ENCODE measurements around the gene TRA2B.

Gene TRA2B

GRCh38 chr3:185937689-185938374, at the start of gene TRA2B:
TSS of gene TRA2B (minus strand) at chr3:185938014. CDS start at chr3:185937860, 154 bp downstream.
- H3K27ac ChIP-seq (ENCODE audit: low read depth, low read length), result peak within 1 kb of the TSS; percentile 100
- no peaks in the 10 kb centered on the region for H3K36me3 ChIP-seq (ENCODE audit: insufficient read depth, low read length)
- peak within 1 kb of the TSS; percentile 85 to 92 for H3K4me3 ChIP-seq (ENCODE audit: low read depth in 1 of 2, low read length in 2 of 2)
- H3K4me1 ChIP-seq (ENCODE audit: insufficient read depth, low read length), result peaks cover 25% of the 10 kb centered on the region
- H3K9me3 ChIP-seq (ENCODE audit: low read length), result no peaks in the 10 kb centered on the region
- no peaks in the 10 kb centered on the region for H3K27me3 ChIP-seq (ENCODE audit: control insufficient read depth in 1 of 2, insufficient read depth in 2 of 2, low read length in 2 of 2)
- H3K9ac ChIP-seq (ENCODE audit: low read length), result peak within 1 kb of the TSS; percentile 100

DNA sequence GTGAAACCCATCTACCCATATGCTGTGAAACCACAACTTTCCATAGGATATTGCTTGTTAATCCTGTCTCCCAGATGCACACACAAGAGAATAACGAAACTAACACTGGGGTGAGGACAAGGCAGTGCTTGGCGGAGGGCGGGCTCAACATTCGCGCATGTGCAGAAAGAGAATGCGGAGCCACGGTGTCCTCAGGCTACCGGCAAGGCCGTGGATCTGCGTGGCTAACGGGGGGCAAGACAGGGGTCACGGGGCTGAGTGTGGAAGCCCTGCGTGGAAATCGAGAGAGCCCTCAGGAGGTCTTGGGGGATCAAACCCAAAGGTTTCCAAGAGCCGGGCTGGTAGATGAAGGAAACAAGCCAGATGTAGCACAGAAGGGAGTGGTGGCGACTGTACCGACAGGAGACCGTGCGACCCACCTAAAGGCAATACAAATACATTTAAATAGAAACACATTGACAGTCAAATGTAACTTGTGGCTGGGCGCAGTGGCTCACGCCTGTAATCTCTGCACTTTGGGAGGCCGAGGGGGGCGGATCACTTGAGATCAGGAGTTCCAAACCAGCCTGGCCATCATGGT, 48.5 kb upstream of the TRA2B start:
- Histone ChIP-seq H3K36me3 (ENCODE audit: insufficient read depth, low read length) (no peaks in the 10 kb centered on the region), H3K4me1 (ENCODE audit: insufficient read depth, low read length) (peaks cover 3% of the 10 kb centered on the region), H3K27me3 (ENCODE audit: control insufficient read depth in 1 of 2, insufficient read depth in 2 of 2, low read length in 2 of 2) (peaks cover 0 to 12% of the 10 kb centered on the region in 2 donors), H3K27ac (ENCODE audit: low read depth, low read length) (no peak overlapping the region), H3K9me3 (ENCODE audit: low read length) (no peaks in the 10 kb centered on the region), H3K4me3 (ENCODE audit: low read depth in 1 of 2, low read length in 2 of 2) (no peak overlapping the region), H3K9ac (ENCODE audit: low read length) (no peak overlapping the region)

GRCh38 chr3:185984203-185984602, 46.4 kb upstream of the TRA2B start:
- H3K27me3 ChIP-seq (ENCODE audit: control insufficient read depth in 1 of 2, insufficient read depth in 2 of 2, low read length in 2 of 2), result peaks cover 0 to 12% of the 10 kb centered on the region in 2 donors
- H3K36me3 ChIP-seq (ENCODE audit: insufficient read depth, low read length), result no peaks in the 10 kb centered on the region
- peaks cover 3% of the 10 kb centered on the region for H3K4me1 ChIP-seq (ENCODE audit: insufficient read depth, low read length)
- no peak overlapping the region for H3K27ac ChIP-seq (ENCODE audit: low read depth, low read length)
- no peaks in the 10 kb centered on the region for H3K9me3 ChIP-seq (ENCODE audit: low read length)
- no peak overlapping the region for H3K4me3 ChIP-seq (ENCODE audit: low read depth in 1 of 2, low read length in 2 of 2)
- H3K9ac ChIP-seq (ENCODE audit: low read length), result no peak overlapping the region

DNA sequence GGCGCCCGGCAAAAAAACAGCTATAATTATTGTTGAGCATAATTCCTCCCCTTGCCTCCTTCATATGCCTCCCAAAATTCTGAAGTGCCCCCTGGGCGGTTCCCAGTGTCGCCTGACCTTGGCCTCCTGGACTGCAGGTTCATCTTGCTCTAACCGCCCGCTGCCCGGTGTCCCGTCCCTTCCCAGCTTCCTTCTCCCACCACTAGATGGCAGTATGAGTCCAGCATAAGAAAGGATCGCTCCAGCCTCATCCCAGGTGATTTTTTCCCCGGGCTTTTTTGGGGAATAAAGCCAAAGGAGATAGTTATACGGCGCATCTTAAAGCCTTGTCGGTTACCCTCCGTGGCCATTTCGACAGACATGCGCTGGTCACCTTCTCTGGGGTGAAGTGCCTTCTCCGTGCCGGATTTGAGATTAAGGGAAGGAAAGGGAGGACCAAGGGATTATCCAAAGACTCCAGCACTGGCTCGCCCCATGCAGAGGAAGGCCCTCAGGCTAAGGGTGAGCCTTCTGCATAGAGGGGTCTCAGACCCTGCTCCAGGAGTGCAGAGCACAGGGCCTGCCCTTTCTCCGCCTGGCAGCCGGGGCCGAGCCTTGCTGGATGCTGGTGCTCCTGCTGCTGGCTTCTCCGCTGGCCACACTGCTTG, 45.8 kb upstream of the TRA2B start:
- Histone ChIP-seq H3K4me1 (ENCODE audit: insufficient read depth, low read length) (peaks cover 3% of the 10 kb centered on the region), H3K9me3 (ENCODE audit: low read length) (no peaks in the 10 kb centered on the region), H3K27me3 (ENCODE audit: control insufficient read depth in 1 of 2, insufficient read depth in 2 of 2, low read length in 2 of 2) (peaks cover 0 to 12% of the 10 kb centered on the region in 2 donors), H3K9ac (ENCODE audit: low read length) (no peak overlapping the region), H3K36me3 (ENCODE audit: insufficient read depth, low read length) (no peaks in the 10 kb centered on the region), H3K27ac (ENCODE audit: low read depth, low read length) (no peak overlapping the region), H3K4me3 (ENCODE audit: low read depth in 1 of 2, low read length in 2 of 2) (no peak overlapping the region)

DNA sequence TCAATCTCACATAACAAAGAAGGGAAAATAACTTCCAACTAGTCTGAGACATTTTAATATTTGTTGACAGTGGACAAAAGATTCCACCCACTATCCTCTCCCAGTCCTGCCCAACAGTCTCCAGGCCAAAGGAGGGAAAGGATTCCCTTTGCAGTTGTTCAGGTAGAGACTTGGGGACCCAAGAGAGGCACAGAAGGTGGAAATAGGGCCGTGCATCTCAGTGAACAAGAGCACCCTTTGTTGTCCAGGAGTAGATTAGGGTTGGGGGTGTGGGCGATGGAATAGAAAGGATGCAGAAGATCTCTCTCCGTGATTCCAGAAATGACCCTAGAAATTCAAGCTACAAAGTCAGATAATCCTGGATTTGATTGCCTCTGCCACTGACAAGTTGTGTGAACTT, 44.8 kb upstream of the TRA2B start:
- Histone ChIP-seq H3K27me3 (ENCODE audit: control insufficient read depth in 1 of 2, insufficient read depth in 2 of 2, low read length in 2 of 2) (peaks cover 0 to 12% of the 10 kb centered on the region in 2 donors), H3K9ac (ENCODE audit: low read length) (no peak overlapping the region), H3K4me3 (ENCODE audit: low read depth in 1 of 2, low read length in 2 of 2) (no peak overlapping the region), H3K27ac (ENCODE audit: low read depth, low read length) (no peak overlapping the region), H3K36me3 (ENCODE audit: insufficient read depth, low read length) (no peaks in the 10 kb centered on the region), H3K4me1 (ENCODE audit: insufficient read depth, low read length) (peaks cover 3% of the 10 kb centered on the region), H3K9me3 (ENCODE audit: low read length) (no peaks in the 10 kb centered on the region)

GRCh38 chr3:185981621-185982020, 43.8 kb upstream of the TRA2B start:
- no peaks in the 10 kb centered on the region for H3K36me3 ChIP-seq (ENCODE audit: insufficient read depth, low read length)
- H3K27ac ChIP-seq (ENCODE audit: low read depth, low read length), result no peak overlapping the region
- H3K9me3 ChIP-seq (ENCODE audit: low read length), result no peaks in the 10 kb centered on the region
- H3K27me3 ChIP-seq (ENCODE audit: control insufficient read depth in 1 of 2, insufficient read depth in 2 of 2, low read length in 2 of 2), result peaks cover 0 to 12% of the 10 kb centered on the region in 2 donors
- H3K4me1 ChIP-seq (ENCODE audit: insufficient read depth, low read length), result peaks cover 3% of the 10 kb centered on the region
- no peak overlapping the region for H3K9ac ChIP-seq (ENCODE audit: low read length)
- no peak overlapping the region for H3K4me3 ChIP-seq (ENCODE audit: low read depth in 1 of 2, low read length in 2 of 2)

DNA sequence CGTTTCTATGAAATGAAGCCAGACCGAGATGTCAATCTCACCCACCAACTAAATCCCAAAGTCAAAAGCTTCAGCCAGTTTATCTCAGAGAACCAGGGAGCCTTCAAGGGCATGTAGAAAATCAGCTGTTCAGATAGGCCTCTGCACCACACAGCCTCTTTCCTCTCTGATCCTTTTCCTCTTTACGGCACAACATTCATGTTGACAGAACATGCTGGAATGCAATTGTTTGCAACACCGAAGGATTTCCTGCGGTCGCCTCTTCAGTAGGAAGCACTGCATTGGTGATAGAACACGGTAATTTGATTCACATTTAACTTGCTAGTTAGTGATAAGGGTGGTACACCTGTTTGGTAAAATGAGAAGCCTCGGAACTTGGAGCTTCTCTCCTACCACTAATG, 41.9 kb upstream of the TRA2B start:
- H3K36me3 ChIP-seq (ENCODE audit: insufficient read depth, low read length), result no peaks in the 10 kb centered on the region
- no peak overlapping the region for H3K4me3 ChIP-seq (ENCODE audit: low read depth in 1 of 2, low read length in 2 of 2)
- H3K27me3 ChIP-seq (ENCODE audit: control insufficient read depth in 1 of 2, insufficient read depth in 2 of 2, low read length in 2 of 2), result peaks cover 0 to 12% of the 10 kb centered on the region in 2 donors
- H3K9me3 ChIP-seq (ENCODE audit: low read length), result no peaks in the 10 kb centered on the region
- no peak overlapping the region for H3K27ac ChIP-seq (ENCODE audit: low read depth, low read length)
- H3K9ac ChIP-seq (ENCODE audit: low read length), result no peak overlapping the region
- H3K4me1 ChIP-seq (ENCODE audit: insufficient read depth, low read length), result peaks cover 3% of the 10 kb centered on the region

- H3K4me3 ChIP-seq (ENCODE audit: low read depth in 1 of 2, low read length in 2 of 2), result no peak overlapping the region
- no peaks in the 10 kb centered on the region for H3K4me1 ChIP-seq (ENCODE audit: insufficient read depth, low read length)
- peaks cover 0 to 6% of the 10 kb centered on the region in 2 donors for H3K27me3 ChIP-seq (ENCODE audit: control insufficient read depth in 1 of 2, insufficient read depth in 2 of 2, low read length in 2 of 2)
- no peaks in the 10 kb centered on the region for H3K9me3 ChIP-seq (ENCODE audit: low read length)
- no peak overlapping the region for H3K9ac ChIP-seq (ENCODE audit: low read length)
- H3K27ac ChIP-seq (ENCODE audit: low read depth, low read length), result no peak overlapping the region
- no peaks in the 10 kb centered on the region for H3K36me3 ChIP-seq (ENCODE audit: insufficient read depth, low read length)
Observed at GRCh38 chr3:185978516-185978915, 40.7 kb upstream of the TRA2B start.

GRCh38 chr3:185977679-185978040, 39.8 kb upstream of the TRA2B start:
- Histone ChIP-seq H3K9ac (ENCODE audit: low read length) (no peak overlapping the region), H3K27me3 (ENCODE audit: control insufficient read depth in 1 of 2, insufficient read depth in 2 of 2, low read length in 2 of 2) (no peaks in the 10 kb centered on the region), H3K36me3 (ENCODE audit: insufficient read depth, low read length) (no peaks in the 10 kb centered on the region), H3K9me3 (ENCODE audit: low read length) (no peaks in the 10 kb centered on the region), H3K4me1 (ENCODE audit: insufficient read depth, low read length) (no peaks in the 10 kb centered on the region), H3K4me3 (ENCODE audit: low read depth in 1 of 2, low read length in 2 of 2) (no peak overlapping the region), H3K27ac (ENCODE audit: low read depth, low read length) (no peak overlapping the region)

- H3K9me3 ChIP-seq (ENCODE audit: low read length), result no peaks in the 10 kb centered on the region
- no peak overlapping the region for H3K9ac ChIP-seq (ENCODE audit: low read length)
- H3K27ac ChIP-seq (ENCODE audit: low read depth, low read length), result no peak overlapping the region
- no peaks in the 10 kb centered on the region for H3K36me3 ChIP-seq (ENCODE audit: insufficient read depth, low read length)
- no peaks in the 10 kb centered on the region for H3K27me3 ChIP-seq (ENCODE audit: control insufficient read depth in 1 of 2, insufficient read depth in 2 of 2, low read length in 2 of 2)
- no peaks in the 10 kb centered on the region for H3K4me1 ChIP-seq (ENCODE audit: insufficient read depth, low read length)
- no peak overlapping the region for H3K4me3 ChIP-seq (ENCODE audit: low read depth in 1 of 2, low read length in 2 of 2)
Observed at GRCh38 chr3:185976977-185977678, 39.3 kb upstream of the TRA2B start.

DNA sequence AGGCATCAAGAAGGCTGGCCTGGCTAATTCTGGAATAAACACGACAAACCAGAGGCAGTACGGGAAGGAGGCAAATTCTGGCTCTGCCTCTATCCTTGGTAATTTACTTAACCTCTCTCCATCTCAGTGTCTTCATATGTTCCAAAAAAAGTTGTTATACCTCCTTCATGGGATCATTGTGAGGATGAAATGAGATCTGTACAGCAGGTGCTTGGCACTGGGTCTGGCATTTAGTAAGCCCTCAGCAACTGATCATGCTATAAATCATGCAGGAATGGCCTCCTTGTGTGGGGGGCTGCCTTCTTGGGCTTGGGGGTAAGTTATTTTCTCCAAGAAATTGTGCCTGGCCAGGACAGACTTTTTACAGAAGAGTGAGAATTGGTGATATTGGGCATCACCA, 38.3 kb upstream of the TRA2B start:
- H3K9me3 ChIP-seq (ENCODE audit: low read length), result no peaks in the 10 kb centered on the region
- no peak overlapping the region for H3K4me3 ChIP-seq (ENCODE audit: low read depth in 1 of 2, low read length in 2 of 2)
- H3K36me3 ChIP-seq (ENCODE audit: insufficient read depth, low read length), result no peaks in the 10 kb centered on the region
- no peak overlapping the region for H3K9ac ChIP-seq (ENCODE audit: low read length)
- H3K27me3 ChIP-seq (ENCODE audit: control insufficient read depth in 1 of 2, insufficient read depth in 2 of 2, low read length in 2 of 2), result no peaks in the 10 kb centered on the region
- no peaks in the 10 kb centered on the region for H3K4me1 ChIP-seq (ENCODE audit: insufficient read depth, low read length)
- H3K27ac ChIP-seq (ENCODE audit: low read depth, low read length), result no peak overlapping the region
